Measurements from ENCODE around the gene PLPP3.

DNA sequence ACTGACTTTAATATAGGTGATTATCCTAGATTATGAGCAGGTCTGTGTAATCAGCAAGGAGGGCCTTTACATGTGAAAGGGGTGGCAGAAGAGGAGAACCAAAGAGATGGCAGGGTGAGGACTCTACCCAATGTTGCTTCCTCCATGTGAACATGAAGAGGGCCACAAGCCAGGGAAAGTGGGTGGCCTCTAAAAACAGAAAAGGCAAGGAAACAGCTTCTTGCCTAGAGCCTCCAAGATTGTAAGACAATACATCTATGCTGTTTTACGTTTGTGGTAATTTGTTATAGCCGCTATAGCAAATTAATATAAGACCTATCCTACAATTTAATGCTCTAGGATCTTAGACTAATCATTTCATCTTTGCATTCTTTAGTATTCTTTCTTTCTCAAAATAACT lies 85.5 kb downstream of the PLPP3 start:
- TF ChIP-seq CHD2 (IDR thresholded peaks at IDR 0.05; ENCODE audit: low read length) (no peak), POLR2A (IDR thresholded peaks at IDR 0.05; ENCODE audit: control extremely low read depth in 1 of 2, low read depth in 2 of 2, low read length in 2 of 2) (no peak), ZNF274 (IDR thresholded peaks at IDR 0.05; ENCODE audit: borderline replicate concordance, extremely low read depth, low read length) (no peak), SP4 (IDR thresholded peaks at IDR 0.05; ENCODE audit: low read length) (no peak), CTCF (IDR thresholded peaks at IDR 0.05; ENCODE audit: control extremely low read depth in 1 of 3, insufficient read depth in 1 of 3, low read depth in 1 of 3, low read length in 3 of 3) (no peak), TCF12 (IDR thresholded peaks at IDR 0.05; ENCODE audit: low read depth, low read length) (no peak), POU5F1 (IDR thresholded peaks at IDR 0.05; ENCODE audit: low read depth, low read length) (no peak), EZH2 (IDR thresholded peaks at IDR 0.05; ENCODE audit: low read depth, low read length, severe bottlenecking) (no peak), HDAC6 (IDR thresholded peaks at IDR 0.05; ENCODE audit: low read depth, low read length) (no peak), USF2 (IDR thresholded peaks at IDR 0.05; ENCODE audit: low read length) (no peak), SP1 (IDR thresholded peaks at IDR 0.05; ENCODE audit: low read depth, low read length) (no peak), RNF2 (IDR thresholded peaks at IDR 0.05; ENCODE audit: borderline replicate concordance, low read depth, low read length, missing control alignments, poor library complexity, severe bottlenecking) (no peak), EP300 (IDR thresholded peaks at IDR 0.05; ENCODE audit: borderline replicate concordance in 1 of 2, low read depth in 2 of 2, low read length in 2 of 2) (no peak), POLR2AphosphoS5 (IDR thresholded peaks at IDR 0.05; ENCODE audit: low read depth, low read length) (no peak)

All from H1 (cell line).